Aorta (tissue), 5 donors: ENCODE results near the gene ELAC1. TPM values are rescaled to one million over a fixed set of nuclear protein-coding genes. Genes with fewer than 3 reads are reported as not detected.

Experiments used
- ATAC-seq: fragments of 200-7000 bp; cut with Tn5 transposase; one replicate; pipeline ENCODE4 v1.9.1; 2022; ENCODE audit warnings: moderate library complexity; ENCODE audit not compliant: low FRiP score
- DNase-seq, 2 donors: peaks; one replicate each; pipeline ENCODE4 v3.0.0-alpha.2; 2020
- H3K27ac ChIP-seq, 2 donors: one replicate each; pipeline ENCODE4 v1.5.1; 2013; ENCODE audit warnings: low read length in 2 of 2, mild to moderate bottlenecking in 2 of 2, moderate library complexity in 2 of 2, control low read depth in 1 of 2, inconsistent platforms in 1 of 2, low read depth in 1 of 2
- H3K27me3 ChIP-seq, 2 donors: one replicate each; pipeline ENCODE4 v1.6.1; 2013; ENCODE audit warnings: control low read depth in 1 of 2, low read length in 1 of 2, mild to moderate bottlenecking in 1 of 2, moderate library complexity in 1 of 2; ENCODE audit not compliant: insufficient read depth in 2 of 2, control insufficient read depth in 1 of 2
- H3K36me3 ChIP-seq, 2 donors: one replicate each; pipeline ENCODE4 v1.6.1; 2013; ENCODE audit warnings: control low read depth in 1 of 2, low read length in 1 of 2, mild to moderate bottlenecking in 1 of 2; ENCODE audit not compliant: insufficient read depth in 2 of 2, control insufficient read depth in 1 of 2
- H3K4me1 ChIP-seq, 2 donors: one replicate each; pipeline ENCODE4 v1.6.1; 2013; ENCODE audit warnings: low read length in 2 of 2, control low read depth in 1 of 2, mild to moderate bottlenecking in 1 of 2, moderate library complexity in 1 of 2; ENCODE audit not compliant: insufficient read depth in 2 of 2, control insufficient read depth in 1 of 2
- H3K4me3 ChIP-seq, 2 donors: one replicate each; pipeline ENCODE4 v1.5.1; 2013; ENCODE audit warnings: low read length in 2 of 2, control low read depth in 1 of 2, mild to moderate bottlenecking in 1 of 2
- H3K9me3 ChIP-seq: one replicate; pipeline ENCODE4 v1.6.1; 2013; ENCODE audit warnings: mild to moderate bottlenecking, low read length; ENCODE audit not compliant: control insufficient read depth
- WGBS, 2 donors: extraction: QIAGEN DNeasy Blood & Tissue Kit; methylation state at CpG; one replicate each; pipeline ENCODE4 v1.1.7; 2013; 5-methylcytosine and 5-hydroxymethylcytosine counted together
- intact Hi-C, 2 donors: fragments of 100-400 bp; cut with DNase I; formaldehyde crosslinking; loops; one replicate each; pipeline versions ENCODE4 v1.14.2 to v1.15.0; 2022
- polyA plus RNA-seq, 2 donors: library from polyadenylated mRNA; stranded (reverse); fragments of 200-250 nt; gene quantifications; one replicate each; pipeline ENCODE4 v1.2.3, GENCODE V29; 2013
- total RNA-seq, 2 donors: library from RNA; stranded (reverse); fragmentation: NEBNext Ultra II Directional; extraction: Animal tissue kit (Norgen Biotek cat#: 25700); gene quantifications; one replicate each; pipeline ENCODE4 v1.2.1, GENCODE V29; 2021
- donor health status: healthy with polysubstance abuse.
- donor health status: Bipolar disorder and iron deficiency.
- donor health status: DM: no; HTN: no; CAD: no.
- donor health status: DM: no; HTN: no; CAD: no.
- donor health status: DM: yes; HTN: yes; CAD: no.

The ELAC1 gene
- total and polyA plus RNA-seq, 4 donors, result 5.1 to 9.4 (median 8.1) TPM

GRCh38 chr18:51017140-51017879 is 49.5 kb downstream of the ELAC1 start:
- Histone ChIP-seq H3K4me3 (no peak overlapping the region), H3K27me3 (no peaks in the 10 kb centered on the region), H3K9me3 (no peaks in the 10 kb centered on the region), H3K36me3 (peaks cover 0 to 5% of the 10 kb centered on the region in 2 donors), H3K27ac (no peak overlapping the region), H3K4me1 (no peaks in the 10 kb centered on the region)
- WGBS, 2 donors, result 73 to 78% methylated on average over 8 of the region's 8 CpGs
- intact Hi-C loops, result no loop called here
- no peak for DNase-seq
- no peak for ATAC-seq

- DNase-seq (no peak), ATAC-seq (no peak)
- H3K9me3 ChIP-seq, result no peaks in the 10 kb centered on the region
- no peaks in the 10 kb centered on the region for H3K27me3 ChIP-seq
- intact Hi-C loops, result no loop called here
- 89 to 91% methylated on average over 5 of the region's 5 CpGs for WGBS, 2 donors
- H3K27ac ChIP-seq, result no peak overlapping the region
- H3K4me1 ChIP-seq, result no peaks in the 10 kb centered on the region
- H3K36me3 ChIP-seq, result peaks cover 0 to 5% of the 10 kb centered on the region in 2 donors
- H3K4me3 ChIP-seq, result no peak overlapping the region
These were observed 52.7 kb downstream of the ELAC1 start for GRCh38 chr18:51020536-51020935.

GRCh38 chr18:51021226-51021965 is 53.6 kb downstream of the ELAC1 start:
- 87 to 95% methylated on average over 5 of the region's 5 CpGs for WGBS, 2 donors
- ATAC-seq (no peak), DNase-seq (no peak)

GRCh38 chr18:51025512-51025911 is 57.7 kb downstream of the ELAC1 start:
- 95 to 99% methylated on average over 2 of the region's 2 CpGs for WGBS, 2 donors
- ATAC-seq, result no peak
- Histone ChIP-seq H3K27me3 (no peaks in the 10 kb centered on the region), H3K36me3 (no peaks in the 10 kb centered on the region), H3K27ac (no peak overlapping the region), H3K4me1 (peaks cover 0 to 3% of the 10 kb centered on the region in 2 donors), H3K4me3 (no peak overlapping the region), H3K9me3 (no peaks in the 10 kb centered on the region)
- no peak for DNase-seq
- intact Hi-C loops, result loop anchor here (5.0 kb wide), 1 partner anchor 38 kb away; no protein-coding TSS in a partner anchor

More at GRCh38 chr18:51021226-51021965, 53.6 kb downstream of the ELAC1 start:
- no peaks in the 10 kb centered on the region for H3K27me3 ChIP-seq
- peaks cover 0 to 5% of the 10 kb centered on the region in 2 donors for H3K36me3 ChIP-seq
- H3K9me3 ChIP-seq, result no peaks in the 10 kb centered on the region
- intact Hi-C loops, result no loop called here
- no peak overlapping the region for H3K4me3 ChIP-seq
- H3K27ac ChIP-seq, result no peak overlapping the region
- H3K4me1 ChIP-seq, result no peaks in the 10 kb centered on the region

- H3K36me3 ChIP-seq, result no peaks in the 10 kb centered on the region
- no peak for ATAC-seq
- peaks cover 3 to 4% of the 10 kb centered on the region in 2 donors for H3K4me1 ChIP-seq
- 61 to 64% methylated on average over 4 of the region's 4 CpGs for WGBS, 2 donors
- no peaks in the 10 kb centered on the region for H3K9me3 ChIP-seq
- DNase-seq, result no peak
- no peak overlapping the region for H3K27ac ChIP-seq
- no peaks in the 10 kb centered on the region for H3K27me3 ChIP-seq
- no peak overlapping the region for H3K4me3 ChIP-seq
- intact Hi-C loops, result loop anchor here (2.0 to 5.0 kb wide), 2 partner anchors 41 to 62 kb away; no protein-coding TSS in a partner anchor
These were observed 60.5 kb downstream of the ELAC1 start for GRCh38 chr18:51028201-51028805.

- Histone ChIP-seq H3K4me1 (peaks cover 3 to 4% of the 10 kb centered on the region in 2 donors), H3K4me3 (peak overlapping the region; percentile 34 to 88), H3K27ac (peak overlapping the region; percentile 10 to 79), H3K27me3 (no peaks in the 10 kb centered on the region), H3K36me3 (no peaks in the 10 kb centered on the region), H3K9me3 (no peaks in the 10 kb centered on the region)
- ATAC-seq (no peak), DNase-seq (no peak)
- intact Hi-C loops, result loop anchor here (2.0 to 5.0 kb wide), 2 partner anchors 42 to 63 kb away; no protein-coding TSS in a partner anchor
- 4 to 8% methylated on average over 10 of the region's 10 CpGs for WGBS, 2 donors
These were observed 61.5 kb downstream of the ELAC1 start for GRCh38 chr18:51029378-51029693.

DNA sequence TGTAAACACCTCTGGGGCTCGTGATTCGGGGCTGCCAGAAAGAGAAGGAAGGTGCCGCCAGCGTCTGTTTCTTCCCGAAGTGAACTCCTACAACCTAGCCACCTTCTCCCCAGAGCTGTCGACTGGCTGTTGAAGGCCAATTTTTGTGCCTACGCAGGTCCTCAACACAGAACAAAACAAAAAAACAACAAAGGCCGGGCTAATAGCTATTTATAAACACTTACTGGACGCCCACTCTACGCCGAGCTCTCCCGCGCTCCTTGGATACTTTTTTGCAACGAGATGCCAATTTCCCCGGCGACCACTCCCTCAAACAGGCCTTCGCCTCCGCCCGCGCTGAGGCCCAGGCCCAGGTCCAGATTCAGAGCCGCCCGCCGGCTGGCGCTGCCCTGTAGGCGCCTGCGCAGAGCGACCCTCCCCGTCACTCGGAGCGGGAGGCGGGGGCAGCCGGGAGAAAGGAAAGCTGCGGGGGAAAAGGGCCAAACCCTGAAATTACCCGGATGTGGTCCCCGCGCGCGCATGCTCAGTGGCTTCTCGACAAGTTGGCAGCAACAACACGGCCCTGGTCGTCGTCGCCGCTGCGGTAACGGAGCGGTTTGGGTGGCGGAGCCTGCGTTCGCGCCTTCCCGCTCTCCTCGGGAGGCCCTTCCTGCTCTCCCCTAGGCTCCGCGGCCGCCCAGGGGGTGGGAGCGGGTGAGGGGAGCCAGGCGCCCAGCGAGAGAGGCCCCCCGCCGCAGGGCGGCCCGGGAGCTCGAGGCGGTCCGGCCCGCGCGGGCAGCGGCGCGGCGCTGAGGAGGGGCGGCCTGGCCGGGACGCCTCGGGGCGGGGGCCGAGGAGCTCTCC is 62.1 kb downstream of the ELAC1 start, which contains the start of gene SMAD4:
Gene SMAD4 (plus strand): TSS at position 520 of the 843 bp plus-strand sequence. CDS start 16,834 bp downstream, outside the sequence.
- ATAC-seq (peak; percentile 98), DNase-seq (peak; percentile 98 to 100)
- peaks cover 3 to 4% of the 10 kb centered on the region in 2 donors for H3K4me1 ChIP-seq
- H3K27me3 ChIP-seq, result no peaks in the 10 kb centered on the region
- 0% methylated on average over 54 to 79 of the region's 79 CpGs for WGBS, 2 donors
- no peaks in the 10 kb centered on the region for H3K9me3 ChIP-seq
- H3K4me3 ChIP-seq, result peak within 1 kb of the TSS; percentile 88 to 95
- H3K27ac ChIP-seq, result peak within 1 kb of the TSS; percentile 96 to 99
- H3K36me3 ChIP-seq, result no peaks in the 10 kb centered on the region
- intact Hi-C loops, result loop anchor here (2.0 to 5.0 kb wide), 6 partner anchors 43 to 167 kb away; partner anchors contain the start of genes MEX3C (in 2 of the 2), ELAC1 (in 1 of the 2) and ME2 (in 1 of the 2)
